Left ventricle myocardium superior (tissue), 1 donor: ENCODE measurements around the gene GARIN3. TPM values are rescaled to one million over a fixed set of nuclear protein-coding genes. Genes with fewer than 3 reads are reported as not detected.
"Not testable (repeated sequence)": the region's sequence is repeated elsewhere in the genome, so short reads cannot be mapped to it uniquely, and the experiment has no call there.

Source experiments
- ATAC-seq: fragments of 200-7000 bp; cut with Tn5 transposase; one replicate; pipeline ENCODE4 v1.9.1; 2020; ENCODE audit warnings: mild to moderate bottlenecking, moderate library complexity
- DNase-seq: peaks from one replicate; pipeline ENCODE4 v3.0.0-alpha.2; 2020
- intact Hi-C: fragments of 100-400 bp; cut with micrococcal nuclease; formaldehyde crosslinking; loops from one replicate; pipeline ENCODE4 v1.11.0; 2022
- total RNA-seq: library from RNA; stranded (reverse); fragmentation: NEBNext Ultra II Directional; extraction: Animal tissue kit (Norgen Biotek cat#: 25700); gene quantifications from one replicate; pipeline ENCODE4 v1.2.1, GENCODE V29; 2021
- donor health status: DM: no; HTN: yes; CAD: no; lungs with severe emphysema.

Gene GARIN3
- total RNA-seq, 1 donor from 2014 or later: not detected

- intact Hi-C loops: no loop called here
- DNase-seq: no peak
- no peak for ATAC-seq
These were observed 21.1 kb upstream of the GARIN3 start for GRCh38 chr5:157187046-157187754.

GRCh38 chr5:157186309-157187045 lies 20.4 kb upstream of the GARIN3 start:
- no peak for DNase-seq
- no peak for ATAC-seq

GRCh38 chr5:157185122-157185521 lies 19.1 kb upstream of the GARIN3 start:
- DNase-seq, intact Hi-C loops, ATAC-seq: not testable (repeated sequence)

More at GRCh38 chr5:157186309-157187045, 20.4 kb upstream of the GARIN3 start:
- intact Hi-C loops: no loop called here

- ATAC-seq (no peak), DNase-seq (no peak)
- intact Hi-C loops: no loop called here
These were observed 18.1 kb upstream of the GARIN3 start for GRCh38 chr5:157184117-157184670.

- DNase-seq (no peak), ATAC-seq (no peak)
- intact Hi-C loops: no loop called here
These were observed 16.2 kb upstream of the GARIN3 start for GRCh38 chr5:157182143-157182757.

- intact Hi-C loops: no loop called here
- DNase-seq (no peak), ATAC-seq (no peak)
These were observed 14.6 kb upstream of the GARIN3 start, which contains the start of gene ITK for GRCh38 chr5:157180374-157181264. TSS of gene ITK (plus strand) at chr5:157180840. CDS start at chr5:157180978, 138 bp downstream.

- ATAC-seq (no peak), DNase-seq (no peak)
- intact Hi-C loops: no loop called here
These were observed 12.9 kb upstream of the GARIN3 start for GRCh38 chr5:157178966-157179365.

GRCh38 chr5:157177953-157178352 lies 11.9 kb upstream of the GARIN3 start:
- intact Hi-C loops: no loop called here
- no peak for ATAC-seq
- DNase-seq: no peak

GRCh38 chr5:157175071-157175612 lies 9.1 kb upstream of the GARIN3 start:
- intact Hi-C loops: no loop called here
- DNase-seq (no peak), ATAC-seq (no peak)

- intact Hi-C loops: no loop called here
- ATAC-seq (no peak), DNase-seq (no peak)
These were observed 6.3 kb upstream of the GARIN3 start for GRCh38 chr5:157172403-157172802.

GRCh38 chr5:157168286-157168685 lies 2.2 kb upstream of the GARIN3 start:
- no peak for DNase-seq
- no peak for ATAC-seq
- intact Hi-C loops: no loop called here

GRCh38 chr5:157167214-157167621 lies 1.2 kb upstream of the GARIN3 start:
- ATAC-seq (no peak), DNase-seq (no peak)
- intact Hi-C loops: no loop called here

GRCh38 chr5:157165668-157166067 lies 396 bp downstream of the GARIN3 start:
- intact Hi-C loops: no loop called here
- ATAC-seq (no peak), DNase-seq (no peak)

GRCh38 chr5:157165261-157165660 lies 803 bp downstream of the GARIN3 start:
- ATAC-seq (no peak), DNase-seq (no peak)
- intact Hi-C loops: no loop called here

GRCh38 chr5:157164521-157164920 lies 1.5 kb downstream of the GARIN3 start:
- no peak for DNase-seq
- ATAC-seq: no peak
- intact Hi-C loops: no loop called here

GRCh38 chr5:157162919-157163510 lies 3.0 kb downstream of the GARIN3 start:
- intact Hi-C loops: no loop called here
- ATAC-seq (no peak), DNase-seq (no peak)

GRCh38 chr5:157161996-157162395 lies 4.1 kb downstream of the GARIN3 start:
- DNase-seq (no peak), ATAC-seq (no peak)
- intact Hi-C loops: no loop called here

GRCh38 chr5:157160001-157160400 lies 6.1 kb downstream of the GARIN3 start:
- no peak for ATAC-seq
- DNase-seq: no peak
- intact Hi-C loops: no loop called here
